WTC11 (cell line): ENCODE data around the gene MEGF10. TPM values are rescaled to one million over a fixed set of nuclear protein-coding genes. Genes with fewer than 3 reads are reported as not detected.
A peak's percentile ranks its signal among the peaks of the same experiment; 100 is the strongest.

ENCODE experiments used
- ATAC-seq: fragments of 200-7000 bp; cut with Tn5 transposase; 2 replicates; pipeline ENCODE4 v1.10.0; 2021; ENCODE audit warnings: mild to moderate bottlenecking, moderate library complexity
- CTCF ChIA-PET: fragments of 300-600 bp; sonication (Branson Sonifier 250); formaldehyde crosslinking; loops from one replicate; lab custom pipeline; 2021; ENCODE audit warnings: antibody characterized with exemption; lab: Charles Lee
- POLR2A ChIA-PET: fragments of 350-600 bp; sonication (Branson Sonifier 250); formaldehyde crosslinking; loops from one replicate; lab custom pipeline; 2021; ENCODE audit warnings: antibody characterized with exemption; lab: Charles Lee
- DNase-seq: peaks from one replicate; pipeline ENCODE4 v3.0.0; 2021; ENCODE audit warnings: low spot score
- H3K27ac Mint-ChIP-seq: 2 replicates; pipeline ENCODE4 v1.8.0; 2021; ENCODE audit warnings: mixed read lengths
- H3K27me3 Mint-ChIP-seq: 2 replicates; pipeline ENCODE4 v1.8.0; 2021; ENCODE audit warnings: low read depth, mild to moderate bottlenecking, moderate library complexity, mixed read lengths
- H3K36me3 Mint-ChIP-seq: 2 replicates; pipeline ENCODE4 v1.8.0; 2021; ENCODE audit warnings: mixed read lengths
- H3K4me1 Mint-ChIP-seq: 2 replicates; pipeline ENCODE4 v1.8.0; 2022; ENCODE audit warnings: mixed read lengths
- H3K4me3 Mint-ChIP-seq: 2 replicates; pipeline ENCODE4 v1.8.0; 2021; ENCODE audit warnings: mild to moderate bottlenecking, moderate library complexity, mixed read lengths
- H3K9me3 Mint-ChIP-seq: 2 replicates; pipeline ENCODE4 v1.8.0; 2021; ENCODE audit warnings: mixed read lengths
- ATF1 ChIP-seq: sonication (generic); formaldehyde crosslinking; IDR thresholded peaks from 2 replicates; pipeline ENCODE4 v1.8.1; 2023; ENCODE audit warnings: mild to moderate bottlenecking, moderate library complexity, missing genetic modification reagents
- CBFB ChIP-seq: sonication (generic); formaldehyde crosslinking; IDR thresholded peaks from 2 replicates; pipeline ENCODE4 v1.8.1; 2022; ENCODE audit warnings: mild to moderate bottlenecking, low read depth, missing genetic modification reagents
- EMX1 ChIP-seq: fragments of 250-450 bp; sonication (Bioruptor Pico); IDR thresholded peaks from 2 replicates; pipeline ENCODE4 v1.8.0; 2021; ENCODE audit warnings: mild to moderate bottlenecking
- HMGA2 ChIP-seq: fragments of 250-450 bp; sonication (Bioruptor Pico); IDR thresholded peaks from 2 replicates; pipeline ENCODE4 v1.4.0; 2021; ENCODE audit warnings: mild to moderate bottlenecking, moderate library complexity
- JAZF1 ChIP-seq: fragments of 250-450 bp; sonication (Bioruptor Pico); IDR thresholded peaks from 2 replicates; pipeline ENCODE4 v1.9.0; 2021; ENCODE audit warnings: moderate library complexity, mild to moderate bottlenecking, inconsistent platforms
- KAT7 ChIP-seq: sonication (generic); formaldehyde crosslinking; IDR thresholded peaks from 2 replicates; pipeline ENCODE4 v1.8.1; 2023; ENCODE audit warnings: missing genetic modification reagents, mild to moderate bottlenecking, borderline replicate concordance
- NR1H2 ChIP-seq: sonication (generic); formaldehyde crosslinking; IDR thresholded peaks from 2 replicates; pipeline ENCODE4 v1.9.0; 2021; ENCODE audit warnings: mild to moderate bottlenecking, moderate library complexity, missing genetic modification reagents
- OVOL2 ChIP-seq: fragments of 250-450 bp; sonication (Bioruptor Pico); IDR thresholded peaks from 2 replicates; pipeline ENCODE4 v1.9.0; 2021; ENCODE audit warnings: mild to moderate bottlenecking, borderline replicate concordance
- RORB ChIP-seq: fragments of 250-450 bp; sonication (Bioruptor Pico); IDR thresholded peaks from 2 replicates; pipeline ENCODE4 v1.9.0; 2021; ENCODE audit warnings: mild to moderate bottlenecking
- TEAD4 ChIP-seq: sonication (generic); formaldehyde crosslinking; IDR thresholded peaks from 2 replicates; pipeline ENCODE4 v1.8.0; 2022; ENCODE audit warnings: mild to moderate bottlenecking, missing genetic modification reagents
- ZNF121 ChIP-seq: sonication (generic); formaldehyde crosslinking; IDR thresholded peaks from 2 replicates; pipeline ENCODE4 v1.8.0; 2023; ENCODE audit warnings: missing genetic modification reagents
- ZNF263 ChIP-seq: sonication (generic); formaldehyde crosslinking; IDR thresholded peaks from 2 replicates; pipeline ENCODE4 v1.8.1; 2022; ENCODE audit warnings: low read depth, mild to moderate bottlenecking, moderate library complexity, missing genetic modification reagents
- ZNF416 ChIP-seq: fragments of 250-450 bp; sonication (Bioruptor Pico); IDR thresholded peaks from 2 replicates; pipeline ENCODE4 v1.9.0; 2021; ENCODE audit warnings: mild to moderate bottlenecking, inconsistent platforms
- total RNA-seq: library from RNA; stranded (reverse); gene quantifications from 3 replicates; pipeline ENCODE4 v1.2.3, GENCODE V29; 2021
- TF ChIP-seq, protein P1 (sequence below): fragments of 250-450 bp; sonication (Bioruptor Pico); IDR thresholded peaks from 2 replicates; pipeline ENCODE4 v1.9.0; 2021; ENCODE audit warnings: mild to moderate bottlenecking, borderline replicate concordance
- TF ChIP-seq, protein P2 (sequence below): sonication (generic); formaldehyde crosslinking; conservative IDR thresholded peaks from 2 replicates; pipeline ENCODE4 v1.8.1; 2022; ENCODE audit warnings: mild to moderate bottlenecking, missing genetic modification reagents
- TF ChIP-seq, protein P3 (sequence below): sonication (generic); formaldehyde crosslinking; IDR thresholded peaks from 2 replicates; pipeline ENCODE4 v1.8.1; 2023; ENCODE audit warnings: mild to moderate bottlenecking, moderate library complexity, missing genetic modification reagents
- TF ChIP-seq, protein P4 (sequence below): sonication (generic); formaldehyde crosslinking; IDR thresholded peaks from 2 replicates; pipeline ENCODE4 v1.8.1; 2022; ENCODE audit warnings: low read depth, mild to moderate bottlenecking, moderate library complexity, missing genetic modification reagents, borderline replicate concordance
- TF ChIP-seq, protein P5 (sequence below): fragments of 250-450 bp; sonication (Bioruptor Pico); IDR thresholded peaks from 2 replicates; pipeline ENCODE4 v2.1.2; 2022; ENCODE audit warnings: mild to moderate bottlenecking, moderate library complexity
- TF ChIP-seq, protein P6 (sequence below): sonication (generic); formaldehyde crosslinking; IDR thresholded peaks from 2 replicates; pipeline ENCODE4 v1.8.1; 2023; ENCODE audit warnings: mild to moderate bottlenecking, missing genetic modification reagents, moderate library complexity
- TF ChIP-seq, protein P7 (sequence below): sonication (generic); formaldehyde crosslinking; IDR thresholded peaks from 2 replicates; pipeline ENCODE4 v1.8.0; 2022; ENCODE audit warnings: mild to moderate bottlenecking, missing genetic modification reagents

MEGF10 gene
- total RNA-seq, 1 experiment from 2014 or later, result 24.5 TPM

DNA sequence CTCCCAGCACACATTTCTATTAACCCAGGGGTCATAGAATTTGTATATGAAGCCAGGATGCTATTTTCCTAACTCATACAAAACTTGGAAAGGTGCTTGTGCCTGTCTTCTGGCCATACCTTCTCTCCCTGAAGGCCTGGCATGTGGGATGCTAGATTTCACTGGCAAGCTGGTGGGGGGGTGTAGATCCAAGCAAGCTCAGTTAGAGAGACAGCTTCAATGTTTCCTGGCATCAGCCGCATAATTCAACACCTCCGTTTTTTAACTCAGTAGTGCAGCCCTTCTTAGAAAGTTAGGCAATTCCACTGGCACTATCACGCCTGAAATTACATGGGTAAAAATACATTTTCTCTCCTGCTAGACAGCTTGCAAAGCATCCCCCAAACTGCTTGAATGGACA, 51.8 kb downstream of the MEGF10 start (continued):
- no peak for TF ChIP-seq ZNF416
- TF ChIP-seq OVOL2 (CRISPR knock-in tag), result no peak
- no peak for TF ChIP-seq NR1H2 (CRISPR knock-in tag)
- TF ChIP-seq ZNF121, result no peak

DNA sequence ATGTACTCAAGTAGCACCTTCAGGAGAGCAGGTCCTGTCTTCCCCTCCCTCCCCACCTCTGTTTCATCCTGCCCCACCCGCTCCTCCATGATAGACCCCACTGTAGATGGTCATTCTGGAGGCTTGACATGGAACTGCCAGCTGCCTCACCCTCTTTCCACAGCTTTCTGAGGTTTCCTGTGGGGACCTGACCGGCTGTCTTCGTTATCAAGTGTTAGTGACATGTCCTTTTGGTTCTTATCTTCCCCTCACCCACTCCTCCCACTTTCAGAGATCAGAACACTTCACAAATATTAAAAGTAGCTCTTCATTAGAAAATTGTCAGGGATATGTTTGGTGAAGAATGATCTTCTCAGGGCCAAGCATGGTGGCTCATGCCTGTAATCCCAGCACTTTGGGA, 52.7 kb downstream of the MEGF10 start:
- Mint-ChIP-seq H3K36me3 (peaks cover 29% of the 10 kb centered on the region), H3K27me3 (no peaks in the 10 kb centered on the region), H3K9me3 (peaks cover 12% of the 10 kb centered on the region), H3K27ac (0 out of 2 replicates have a peak overlapping the region, but pooled peaks have one; percentile 29), H3K4me1 (peaks cover 42% of the 10 kb centered on the region), H3K4me3 (no peak overlapping the region)
- TF ChIP-seq HMGA2 (CRISPR knock-in tag), result no peak
- TF ChIP-seq, protein P1, sequence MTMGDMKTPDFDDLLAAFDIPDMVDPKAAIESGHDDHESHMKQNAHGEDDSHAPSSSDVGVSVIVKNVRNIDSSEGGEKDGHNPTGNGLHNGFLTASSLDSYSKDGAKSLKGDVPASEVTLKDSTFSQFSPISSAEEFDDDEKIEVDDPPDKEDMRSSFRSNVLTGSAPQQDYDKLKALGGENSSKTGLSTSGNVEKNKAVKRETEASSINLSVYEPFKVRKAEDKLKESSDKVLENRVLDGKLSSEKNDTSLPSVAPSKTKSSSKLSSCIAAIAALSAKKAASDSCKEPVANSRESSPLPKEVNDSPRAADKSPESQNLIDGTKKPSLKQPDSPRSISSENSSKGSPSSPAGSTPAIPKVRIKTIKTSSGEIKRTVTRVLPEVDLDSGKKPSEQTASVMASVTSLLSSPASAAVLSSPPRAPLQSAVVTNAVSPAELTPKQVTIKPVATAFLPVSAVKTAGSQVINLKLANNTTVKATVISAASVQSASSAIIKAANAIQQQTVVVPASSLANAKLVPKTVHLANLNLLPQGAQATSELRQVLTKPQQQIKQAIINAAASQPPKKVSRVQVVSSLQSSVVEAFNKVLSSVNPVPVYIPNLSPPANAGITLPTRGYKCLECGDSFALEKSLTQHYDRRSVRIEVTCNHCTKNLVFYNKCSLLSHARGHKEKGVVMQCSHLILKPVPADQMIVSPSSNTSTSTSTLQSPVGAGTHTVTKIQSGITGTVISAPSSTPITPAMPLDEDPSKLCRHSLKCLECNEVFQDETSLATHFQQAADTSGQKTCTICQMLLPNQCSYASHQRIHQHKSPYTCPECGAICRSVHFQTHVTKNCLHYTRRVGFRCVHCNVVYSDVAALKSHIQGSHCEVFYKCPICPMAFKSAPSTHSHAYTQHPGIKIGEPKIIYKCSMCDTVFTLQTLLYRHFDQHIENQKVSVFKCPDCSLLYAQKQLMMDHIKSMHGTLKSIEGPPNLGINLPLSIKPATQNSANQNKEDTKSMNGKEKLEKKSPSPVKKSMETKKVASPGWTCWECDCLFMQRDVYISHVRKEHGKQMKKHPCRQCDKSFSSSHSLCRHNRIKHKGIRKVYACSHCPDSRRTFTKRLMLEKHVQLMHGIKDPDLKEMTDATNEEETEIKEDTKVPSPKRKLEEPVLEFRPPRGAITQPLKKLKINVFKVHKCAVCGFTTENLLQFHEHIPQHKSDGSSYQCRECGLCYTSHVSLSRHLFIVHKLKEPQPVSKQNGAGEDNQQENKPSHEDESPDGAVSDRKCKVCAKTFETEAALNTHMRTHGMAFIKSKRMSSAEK (CRISPR knock-in tag), result no peak
- TF ChIP-seq ZNF416, result no peak
- TF ChIP-seq JAZF1 (CRISPR knock-in tag), result no peak
- no peak for TF ChIP-seq ZNF263 (CRISPR knock-in tag)
- TF ChIP-seq, protein P2, sequence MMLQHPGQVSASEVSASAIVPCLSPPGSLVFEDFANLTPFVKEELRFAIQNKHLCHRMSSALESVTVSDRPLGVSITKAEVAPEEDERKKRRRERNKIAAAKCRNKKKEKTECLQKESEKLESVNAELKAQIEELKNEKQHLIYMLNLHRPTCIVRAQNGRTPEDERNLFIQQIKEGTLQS (CRISPR knock-in tag), result no peak
- TF ChIP-seq KAT7 (CRISPR knock-in tag), result no peak
- no peak for TF ChIP-seq CBFB
- no peak for TF ChIP-seq EMX1
- TF ChIP-seq, protein P3, sequence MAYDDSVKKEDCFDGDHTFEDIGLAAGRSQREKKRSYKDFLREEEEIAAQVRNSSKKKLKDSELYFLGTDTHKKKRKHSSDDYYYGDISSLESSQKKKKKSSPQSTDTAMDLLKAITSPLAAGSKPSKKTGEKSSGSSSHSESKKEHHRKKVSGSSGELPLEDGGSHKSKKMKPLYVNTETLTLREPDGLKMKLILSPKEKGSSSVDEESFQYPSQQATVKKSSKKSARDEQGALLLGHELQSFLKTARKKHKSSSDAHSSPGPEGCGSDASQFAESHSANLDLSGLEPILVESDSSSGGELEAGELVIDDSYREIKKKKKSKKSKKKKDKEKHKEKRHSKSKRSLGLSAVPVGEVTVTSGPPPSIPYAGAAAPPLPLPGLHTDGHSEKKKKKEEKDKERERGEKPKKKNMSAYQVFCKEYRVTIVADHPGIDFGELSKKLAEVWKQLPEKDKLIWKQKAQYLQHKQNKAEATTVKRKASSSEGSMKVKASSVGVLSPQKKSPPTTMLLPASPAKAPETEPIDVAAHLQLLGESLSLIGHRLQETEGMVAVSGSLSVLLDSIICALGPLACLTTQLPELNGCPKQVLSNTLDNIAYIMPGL (CRISPR knock-in tag), result no peak
- TF ChIP-seq, protein P4, sequence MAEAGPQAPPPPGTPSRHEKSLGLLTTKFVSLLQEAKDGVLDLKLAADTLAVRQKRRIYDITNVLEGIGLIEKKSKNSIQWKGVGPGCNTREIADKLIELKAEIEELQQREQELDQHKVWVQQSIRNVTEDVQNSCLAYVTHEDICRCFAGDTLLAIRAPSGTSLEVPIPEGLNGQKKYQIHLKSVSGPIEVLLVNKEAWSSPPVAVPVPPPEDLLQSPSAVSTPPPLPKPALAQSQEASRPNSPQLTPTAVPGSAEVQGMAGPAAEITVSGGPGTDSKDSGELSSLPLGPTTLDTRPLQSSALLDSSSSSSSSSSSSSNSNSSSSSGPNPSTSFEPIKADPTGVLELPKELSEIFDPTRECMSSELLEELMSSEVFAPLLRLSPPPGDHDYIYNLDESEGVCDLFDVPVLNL (CRISPR knock-in tag), result no peak
- no peak for TF ChIP-seq RORB
- TF ChIP-seq, protein P5, sequence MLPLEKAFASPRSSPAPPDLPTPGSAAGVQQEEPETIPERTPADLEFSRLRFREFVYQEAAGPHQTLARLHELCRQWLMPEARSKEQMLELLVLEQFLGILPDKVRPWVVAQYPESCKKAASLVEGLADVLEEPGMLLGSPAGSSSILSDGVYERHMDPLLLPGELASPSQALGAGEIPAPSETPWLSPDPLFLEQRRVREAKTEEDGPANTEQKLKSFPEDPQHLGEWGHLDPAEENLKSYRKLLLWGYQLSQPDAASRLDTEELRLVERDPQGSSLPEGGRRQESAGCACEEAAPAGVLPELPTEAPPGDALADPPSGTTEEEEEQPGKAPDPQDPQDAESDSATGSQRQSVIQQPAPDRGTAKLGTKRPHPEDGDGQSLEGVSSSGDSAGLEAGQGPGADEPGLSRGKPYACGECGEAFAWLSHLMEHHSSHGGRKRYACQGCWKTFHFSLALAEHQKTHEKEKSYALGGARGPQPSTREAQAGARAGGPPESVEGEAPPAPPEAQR (CRISPR knock-in tag), result no peak
- TF ChIP-seq, protein P6, sequence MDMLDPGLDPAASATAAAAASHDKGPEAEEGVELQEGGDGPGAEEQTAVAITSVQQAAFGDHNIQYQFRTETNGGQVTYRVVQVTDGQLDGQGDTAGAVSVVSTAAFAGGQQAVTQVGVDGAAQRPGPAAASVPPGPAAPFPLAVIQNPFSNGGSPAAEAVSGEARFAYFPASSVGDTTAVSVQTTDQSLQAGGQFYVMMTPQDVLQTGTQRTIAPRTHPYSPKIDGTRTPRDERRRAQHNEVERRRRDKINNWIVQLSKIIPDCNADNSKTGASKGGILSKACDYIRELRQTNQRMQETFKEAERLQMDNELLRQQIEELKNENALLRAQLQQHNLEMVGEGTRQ (CRISPR knock-in tag), result no peak
- no peak for TF ChIP-seq ATF1 (CRISPR knock-in tag)
- no peak for TF ChIP-seq ZNF121
- TF ChIP-seq TEAD4 (CRISPR knock-in tag), result no peak
- TF ChIP-seq, protein P7, sequence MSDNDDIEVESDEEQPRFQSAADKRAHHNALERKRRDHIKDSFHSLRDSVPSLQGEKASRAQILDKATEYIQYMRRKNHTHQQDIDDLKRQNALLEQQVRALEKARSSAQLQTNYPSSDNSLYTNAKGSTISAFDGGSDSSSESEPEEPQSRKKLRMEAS (CRISPR knock-in tag), result no peak
- CTCF ChIA-PET, result no interaction called here
- POLR2A ChIA-PET, result interaction anchor here (1.0 kb wide), 1 partner anchor 53 kb away, joined by 4 read pairs; no protein-coding TSS in a partner anchor
- DNase-seq (no peak), ATAC-seq (no peak)
